H9 (cell line): ENCODE data around the gene ELF5. TPM values are rescaled to one million over a fixed set of nuclear protein-coding genes. Genes with fewer than 3 reads are reported as not detected.

Experiments used
- DNase-seq: peaks from one replicate; pipeline ENCODE4 v3.0.0-alpha.2; 2017
- H2AFZ ChIP-seq: one replicate; pipeline ENCODE4 v1.6.1; 2013; ENCODE audit warnings: mild to moderate bottlenecking, low read length, control low read depth, moderate library complexity
- H2AK5ac ChIP-seq: 2 replicates; pipeline ENCODE4 v1.6.1; 2013; ENCODE audit warnings: low read length, control low read depth, mixed read lengths; ENCODE audit not compliant: insufficient read length
- H2BK120ac ChIP-seq: one replicate; pipeline ENCODE4 v1.6.1; 2013; ENCODE audit warnings: low read depth, mild to moderate bottlenecking, low read length, control low read depth, inconsistent platforms; ENCODE audit not compliant: poor library complexity, severe bottlenecking
- H2BK12ac ChIP-seq: 2 replicates; pipeline ENCODE4 v1.6.1; 2013; ENCODE audit warnings: low read length, control low read depth, mixed read lengths, low read depth; ENCODE audit not compliant: insufficient read length
- H2BK15ac ChIP-seq: 2 replicates; pipeline ENCODE4 v1.6.1; 2013; ENCODE audit warnings: low read depth, low read length, control low read depth
- H2BK20ac ChIP-seq: one replicate; pipeline ENCODE4 v1.6.1; 2013; ENCODE audit warnings: low read depth, mild to moderate bottlenecking, low read length, control low read depth, inconsistent platforms; ENCODE audit not compliant: poor library complexity, severe bottlenecking
- H2BK5ac ChIP-seq: 2 replicates; pipeline ENCODE4 v1.6.1; 2013; ENCODE audit warnings: low read length, control low read depth, mixed read lengths; ENCODE audit not compliant: insufficient read length
- H3K14ac ChIP-seq: 2 replicates; pipeline ENCODE4 v1.6.1; 2013; ENCODE audit warnings: low read length, control low read depth; ENCODE audit not compliant: insufficient read depth
- H3K18ac ChIP-seq: 2 replicates; pipeline ENCODE4 v1.6.1; 2013; ENCODE audit warnings: low read depth, mild to moderate bottlenecking, mixed read lengths, low read length, control low read depth; ENCODE audit not compliant: insufficient read length
- H3K23ac ChIP-seq: 2 replicates; pipeline ENCODE4 v1.6.1; 2013; ENCODE audit warnings: low read length, control low read depth, mixed read lengths, low read depth; ENCODE audit not compliant: insufficient read length
- H3K23me2 ChIP-seq: 2 replicates; pipeline ENCODE4 v1.6.1; 2013; ENCODE audit warnings: low read depth, mild to moderate bottlenecking, mixed read lengths, low read length, control low read depth; ENCODE audit not compliant: insufficient read length, poor library complexity, severe bottlenecking
- H3K27ac ChIP-seq: 2 replicates; pipeline ENCODE4 v1.5.1; 2013; ENCODE audit warnings: low read length, control low read depth, mixed read lengths, low read depth; ENCODE audit not compliant: insufficient read length
- H3K27me3 ChIP-seq: 2 replicates; pipeline ENCODE4 v1.6.1; 2013; ENCODE audit warnings: low read length, control low read depth, inconsistent platforms; ENCODE audit not compliant: insufficient read depth
- H3K4ac ChIP-seq: 2 replicates; pipeline ENCODE4 v1.6.1; 2013; ENCODE audit warnings: low read depth, mild to moderate bottlenecking, control low read depth, inconsistent platforms, low read length, moderate library complexity
- H3K4me1 ChIP-seq: 2 replicates; pipeline ENCODE4 v1.6.1; 2013; ENCODE audit warnings: low read length, control low read depth, inconsistent platforms; ENCODE audit not compliant: insufficient read depth
- H3K4me2 ChIP-seq: 2 replicates; pipeline ENCODE4 v1.6.1; 2013; ENCODE audit warnings: low read length, control low read depth, mixed read lengths; ENCODE audit not compliant: insufficient read length, insufficient read depth
- H3K56ac ChIP-seq: 2 replicates; pipeline ENCODE4 v1.6.1; 2013; ENCODE audit warnings: low read depth, mild to moderate bottlenecking, mixed read lengths, low read length, control low read depth; ENCODE audit not compliant: insufficient read length
- H3K79me1 ChIP-seq: 2 replicates; pipeline ENCODE4 v1.6.1; 2013; ENCODE audit warnings: low read depth, mild to moderate bottlenecking, moderate library complexity, low read length, control low read depth, inconsistent platforms; ENCODE audit not compliant: insufficient read depth, poor library complexity, severe bottlenecking
- H3K79me2 ChIP-seq: 2 replicates; pipeline ENCODE4 v1.6.1; 2013; ENCODE audit warnings: low read length, control low read depth, inconsistent platforms; ENCODE audit not compliant: insufficient read depth
- H3K9ac ChIP-seq: 2 replicates; pipeline ENCODE4 v1.6.1; 2013; ENCODE audit warnings: low read length, control low read depth, mixed read lengths; ENCODE audit not compliant: insufficient read length; ENCODE audit errors: extremely low read depth
- H3K9me3 ChIP-seq: one replicate; pipeline ENCODE4 v1.6.1; 2013; ENCODE audit warnings: low read depth, low read length, inconsistent platforms; ENCODE audit not compliant: control insufficient read depth
- H3T11ph ChIP-seq: one replicate; pipeline ENCODE4 v1.6.1; 2013; ENCODE audit warnings: mild to moderate bottlenecking, low read length, control low read depth, inconsistent platforms
- H4K20me1 ChIP-seq: one replicate; pipeline ENCODE4 v1.6.1; 2013; ENCODE audit not compliant: control insufficient read depth, insufficient read length, insufficient read depth
- H4K5ac ChIP-seq: 2 replicates; pipeline ENCODE4 v1.6.1; 2013; ENCODE audit warnings: low read depth, mild to moderate bottlenecking, mixed read lengths, low read length, control low read depth; ENCODE audit not compliant: insufficient read length
- H4K8ac ChIP-seq: replicated peaks from 2 replicates; pipeline ENCODE4 v1.6.1; 2013; ENCODE audit warnings: low read length, control low read depth, mixed read lengths, low read depth; ENCODE audit not compliant: insufficient read length
- H4K91ac ChIP-seq: 2 replicates; pipeline ENCODE4 v1.6.1; 2013; ENCODE audit warnings: low read depth, mild to moderate bottlenecking, moderate library complexity, mixed read lengths, low read length, control low read depth; ENCODE audit not compliant: insufficient read length
- H3K27ac Mint-ChIP-seq, 3 experiments: 2 replicates in 2 of 3; 3 replicates in 1 of 3; pipeline ENCODE4 v1.8.0; 2020 to 2021; ENCODE audit warnings: mixed read lengths in 3 of 3, mild to moderate bottlenecking in 1 of 3, moderate library complexity in 1 of 3
- H3K27me3 Mint-ChIP-seq: 2 replicates; pipeline ENCODE4 v1.8.0; 2021; ENCODE audit warnings: low read depth, mild to moderate bottlenecking, moderate library complexity, mixed read lengths
- H3K36me3 Mint-ChIP-seq, 3 experiments: 2 replicates in 2 of 3; 3 replicates in 1 of 3; pipeline ENCODE4 v1.8.0; 2020 to 2021; ENCODE audit warnings: low read depth in 3 of 3, mixed read lengths in 3 of 3; ENCODE audit not compliant: insufficient read depth in 1 of 3
- H3K4me1 Mint-ChIP-seq, 2 experiments: 2 replicates each; pipeline ENCODE4 v1.8.0; 2020; ENCODE audit warnings: mixed read lengths in 2 of 2
- H3K4me3 Mint-ChIP-seq, 2 experiments: 2 replicates in 1 of 2; 3 replicates in 1 of 2; pipeline ENCODE4 v1.8.0; 2020 to 2021; ENCODE audit warnings: mild to moderate bottlenecking in 2 of 2, mixed read lengths in 2 of 2, moderate library complexity in 1 of 2
- H3K9me3 Mint-ChIP-seq, 2 experiments: 2 replicates in 1 of 2; 3 replicates in 1 of 2; pipeline ENCODE4 v1.8.0; 2020; ENCODE audit warnings: mild to moderate bottlenecking in 2 of 2, mixed read lengths in 2 of 2, moderate library complexity in 1 of 2
- WGBS: extraction: QIAGEN DNeasy Blood & Tissue Kit; methylation state at CpG from one replicate; pipeline ENCODE4 v1.1.7; 2013; ENCODE audit warnings: missing lambda C conversion rate, low lambda C conversion rate, mixed read lengths; ENCODE audit not compliant: insufficient read length; ENCODE audit errors: extremely low coverage; 5-methylcytosine and 5-hydroxymethylcytosine counted together
- total RNA-seq: library from RNA; stranded (reverse); gene quantifications from 2 replicates; pipeline ENCODE4 v1.2.1, GENCODE V29; 2021
- TF ChIP-seq, protein P1 (sequence below): fragments of 200-600 bp; sonication (generic); conservative IDR thresholded peaks from 3 replicates; pipeline ENCODE4 v1.8.0; 2021; ENCODE audit warnings: antibody characterized with exemption, mild to moderate bottlenecking

ELF5 gene
- total RNA-seq, 1 experiment from 2014 or later, result not detected

- Histone ChIP-seq H3K14ac (no peak overlapping the region), H3K79me2 (no peaks in the 10 kb centered on the region), H3K79me1 (no peaks in the 10 kb centered on the region), H2BK12ac (no peak overlapping the region), H3T11ph (no peak overlapping the region), H2AK5ac (no peak overlapping the region), H3K9ac (no peak overlapping the region), H3K9me3 (no peaks in the 10 kb centered on the region), H3K18ac (no peak overlapping the region), H3K4ac (no peak overlapping the region), H3K23ac (no peak overlapping the region), H4K20me1 (no peaks in the 10 kb centered on the region), H2BK5ac (no peak overlapping the region), H4K91ac (no peak overlapping the region), H4K5ac (no peak overlapping the region), H3K27me3 (no peaks in the 10 kb centered on the region), H2BK120ac (no peak overlapping the region), H2AFZ (no peak overlapping the region), H3K23me2 (no peaks in the 10 kb centered on the region), H2BK20ac (no peak overlapping the region), H4K8ac (no peak overlapping the region), H3K27ac (no peak overlapping the region), H2BK15ac (no peak overlapping the region), H3K4me1 (no peaks in the 10 kb centered on the region), H3K4me2 (no peak overlapping the region), H3K56ac (no peak overlapping the region)
- TF ChIP-seq, protein P1, sequence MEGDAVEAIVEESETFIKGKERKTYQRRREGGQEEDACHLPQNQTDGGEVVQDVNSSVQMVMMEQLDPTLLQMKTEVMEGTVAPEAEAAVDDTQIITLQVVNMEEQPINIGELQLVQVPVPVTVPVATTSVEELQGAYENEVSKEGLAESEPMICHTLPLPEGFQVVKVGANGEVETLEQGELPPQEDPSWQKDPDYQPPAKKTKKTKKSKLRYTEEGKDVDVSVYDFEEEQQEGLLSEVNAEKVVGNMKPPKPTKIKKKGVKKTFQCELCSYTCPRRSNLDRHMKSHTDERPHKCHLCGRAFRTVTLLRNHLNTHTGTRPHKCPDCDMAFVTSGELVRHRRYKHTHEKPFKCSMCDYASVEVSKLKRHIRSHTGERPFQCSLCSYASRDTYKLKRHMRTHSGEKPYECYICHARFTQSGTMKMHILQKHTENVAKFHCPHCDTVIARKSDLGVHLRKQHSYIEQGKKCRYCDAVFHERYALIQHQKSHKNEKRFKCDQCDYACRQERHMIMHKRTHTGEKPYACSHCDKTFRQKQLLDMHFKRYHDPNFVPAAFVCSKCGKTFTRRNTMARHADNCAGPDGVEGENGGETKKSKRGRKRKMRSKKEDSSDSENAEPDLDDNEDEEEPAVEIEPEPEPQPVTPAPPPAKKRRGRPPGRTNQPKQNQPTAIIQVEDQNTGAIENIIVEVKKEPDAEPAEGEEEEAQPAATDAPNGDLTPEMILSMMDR, result no peak
- WGBS, result no CpG with 5 or more reads among the region's 7 CpGs
- H3K4me1 Mint-ChIP-seq, result peaks cover 7 to 16% of the 10 kb centered on the region in 2 experiments
- H3K4me3 Mint-ChIP-seq, result no peak overlapping the region
- H3K36me3 Mint-ChIP-seq, result no peaks in the 10 kb centered on the region
- DNase-seq, result no peak
- no peak overlapping the region for H3K27ac Mint-ChIP-seq
- H3K27me3 Mint-ChIP-seq, result no peaks in the 10 kb centered on the region
- H3K9me3 Mint-ChIP-seq, result no peaks in the 10 kb centered on the region
These were observed 1.0 kb upstream of the ELF5 start for GRCh38 chr11:34514597-34514996.
